Panc1 (cell line): ENCODE data around the gene SPSB3. TPM values are rescaled to one million over a fixed set of nuclear protein-coding genes. Genes with fewer than 3 reads are reported as not detected.

Experiments used
- ATAC-seq: fragments of 200-7000 bp; cut with Tn5 transposase; 2 replicates; pipeline ENCODE4 v1.9.1; 2020; ENCODE audit warnings: mild to moderate bottlenecking, moderate library complexity
- BruUV-seq: library from RNA; stranded (reverse); fragments of 400-500 nt; replicated peaks from 2 replicates; lab custom pipeline; 2021; lab: Mats Ljungman, UMichigan
- CTCF ChIA-PET: fragments of 300-600 bp; sonication (Branson Sonifier 250); formaldehyde crosslinking; loops from one replicate; lab custom pipeline; 2022; ENCODE audit warnings: antibody characterized with exemption; lab: Charles Lee
- POLR2A ChIA-PET: fragments of 300-600 bp; sonication (Branson Sonifier 250); formaldehyde crosslinking; loops from one replicate; lab custom pipeline; 2022; ENCODE audit warnings: antibody characterized with exemption; lab: Charles Lee
- DNase-seq: peaks from one replicate; pipeline ENCODE4 v3.0.0-alpha.2; 2010; ENCODE audit warnings: low read depth, low spot score
- H3K27ac ChIP-seq: 2 replicates; pipeline ENCODE4 v1.5.1; 2011; ENCODE audit warnings: mild to moderate bottlenecking, low read length, inconsistent platforms
- H3K27me3 ChIP-seq: fragments of 200-500 bp; sonication (Bioruptor generic); 2 replicates; pipeline ENCODE4 v1.6.0; 2014; ENCODE audit warnings: low read length, inconsistent platforms; ENCODE audit not compliant: control insufficient read depth, insufficient read depth
- H3K36me3 ChIP-seq: fragments of 200-500 bp; sonication (Bioruptor generic); 2 replicates; pipeline ENCODE4 v1.5.1; 2014; ENCODE audit warnings: inconsistent platforms, mild to moderate bottlenecking, low read length, moderate library complexity; ENCODE audit not compliant: control insufficient read depth, insufficient read depth
- H3K4me1 ChIP-seq: 2 replicates; pipeline ENCODE4 v1.5.1; 2011; ENCODE audit warnings: inconsistent platforms, mild to moderate bottlenecking, low read length, moderate library complexity; ENCODE audit not compliant: control insufficient read depth, insufficient read depth
- H3K4me3 ChIP-seq, 2 experiments: 2 replicates each; pipeline ENCODE4 v1.5.1; 2011 to 2012; ENCODE audit warnings: low read depth in 2 of 2, low read length in 2 of 2, mild to moderate bottlenecking in 2 of 2, inconsistent platforms in 1 of 2, moderate library complexity in 1 of 2
- H3K9me3 ChIP-seq: fragments of 200-500 bp; sonication (Bioruptor generic); 2 replicates; pipeline ENCODE4 v1.5.1; 2014; ENCODE audit warnings: low read depth, mild to moderate bottlenecking, inconsistent platforms, low read length, moderate library complexity; ENCODE audit not compliant: control insufficient read depth, insufficient read depth
- CTCF ChIP-seq: fragments of 450-650 bp; IDR thresholded peaks from 2 replicates; pipeline ENCODE4 v1.5.1; 2017; ENCODE audit warnings: mild to moderate bottlenecking
- POLR2AphosphoS5 ChIP-seq: IDR thresholded peaks from 2 replicates; pipeline ENCODE4 v1.6.1; 2012; ENCODE audit warnings: mild to moderate bottlenecking, low read depth, low read length, moderate library complexity
- REST ChIP-seq, 2 experiments: IDR thresholded peaks; 2 replicates each; pipeline ENCODE4 v1.6.1; 2011 to 2012; ENCODE audit warnings: low read depth in 2 of 2, control low read depth in 1 of 2, low read length in 1 of 2, mild to moderate bottlenecking in 1 of 2, moderate library complexity in 1 of 2; ENCODE audit not compliant: insufficient read depth in 1 of 2
- SIN3A ChIP-seq: IDR thresholded peaks from 2 replicates; pipeline ENCODE4 v1.6.1; 2012; ENCODE audit warnings: low read depth, mild to moderate bottlenecking, low read length, moderate library complexity, borderline replicate concordance; ENCODE audit not compliant: insufficient read depth
- TCF7L2 ChIP-seq: IDR thresholded peaks from 2 replicates; pipeline ENCODE4 v1.6.1; 2011; ENCODE audit warnings: mild to moderate bottlenecking, low read depth, low read length, inconsistent platforms
- in situ Hi-C: cut with HindIII; loops from 2 replicates; pipeline ENCODE4 v1.10.0; 2016; ENCODE audit warnings: low sequenced_read_pairs, low pct_unique_long_range_greater_than_20kb
- intact Hi-C: fragments of 100-400 bp; cut with micrococcal nuclease; formaldehyde crosslinking; loops from one replicate; pipeline ENCODE4 v1.10.0; 2022; ENCODE audit not compliant: unreplicated experiment
- total RNA-seq: library from RNA; stranded (reverse); gene quantifications from one replicate; pipeline ENCODE4 v1.2.1, GENCODE V29; 2021; ENCODE audit not compliant: unreplicated experiment

Gene SPSB3
- total RNA-seq, 1 experiment from 2014 or later = 23.0 TPM

DNA sequence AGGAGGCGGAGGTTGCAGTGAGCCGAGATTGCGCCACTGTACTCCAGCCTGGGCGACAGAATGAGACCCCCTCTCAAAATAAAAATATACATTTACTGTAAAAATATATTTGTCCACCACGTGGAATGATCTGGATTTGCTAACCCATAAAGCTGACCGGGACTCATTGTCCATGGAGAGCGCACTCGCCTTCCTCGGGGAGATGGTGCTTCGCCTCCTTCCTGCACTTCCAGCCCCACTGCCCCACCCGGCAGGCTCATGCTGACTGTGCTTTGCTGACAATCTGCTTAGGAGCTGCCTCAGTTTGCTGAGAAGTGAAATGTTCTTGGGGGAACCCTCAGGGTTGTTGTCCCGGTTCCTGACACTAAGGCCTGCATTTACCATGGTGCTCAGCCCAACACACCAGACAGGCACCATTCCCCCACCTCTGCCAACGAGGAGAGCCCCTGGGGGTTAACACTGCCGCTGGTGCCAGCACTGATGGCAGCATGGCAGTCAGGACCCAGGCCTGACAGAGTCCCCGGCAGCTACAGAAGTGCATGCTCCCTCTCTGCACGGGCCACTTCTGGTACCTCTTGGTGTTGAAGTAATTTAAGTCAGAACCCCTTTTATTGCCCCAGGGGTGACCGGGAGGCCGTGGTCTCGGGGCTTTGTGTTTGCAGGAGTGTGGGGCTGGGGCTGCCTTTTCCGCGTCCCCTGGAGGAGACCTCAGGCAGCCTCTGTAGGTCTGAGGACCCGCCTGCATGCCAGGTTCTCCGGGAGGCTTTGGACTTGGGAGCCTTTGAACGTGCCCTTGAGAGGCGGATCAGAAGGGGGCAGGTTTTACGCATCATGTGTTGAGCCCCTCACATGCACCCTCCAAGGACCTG is 2.8 kb upstream of the SPSB3 start:
- H3K27ac ChIP-seq = no peak overlapping the region
- H3K4me3 ChIP-seq = no peak overlapping the region
- in situ Hi-C loops = no loop called here
- DNase-seq (no peak), ATAC-seq (no peak)
- CTCF ChIA-PET = interaction anchor here (0.6 kb wide), 1 partner anchor 110 kb away, joined by 3 read pairs; no protein-coding TSS in a partner anchor
- peaks cover 3% of the 10 kb centered on the region; the same call in 1 of the 2 replicates for H3K36me3 ChIP-seq
- POLR2A ChIA-PET = no interaction called here
- H3K9me3 ChIP-seq = no peaks in the 10 kb centered on the region
- H3K27me3 ChIP-seq = no peaks in the 10 kb centered on the region
- TSS peak; percentile 33 for BruUV-seq
- H3K4me1 ChIP-seq = peaks cover 9% of the 10 kb centered on the region
- intact Hi-C loops = no loop called here
- TF ChIP-seq REST (IDR thresholded peaks at IDR 0.05; ENCODE audit: insufficient read depth in 1 of 2, low read depth in 2 of 2, low read length in 1 of 2) (no peak), CTCF (no peak), POLR2AphosphoS5 (no peak), SIN3A (no peak), TCF7L2 (no peak)

- Histone ChIP-seq H3K9me3 (no peaks in the 10 kb centered on the region), H3K27ac (peak overlapping the region; percentile 79), H3K4me3 (peak overlapping the region; percentile 72 to 98), H3K27me3 (no peaks in the 10 kb centered on the region), H3K4me1 (peaks cover 40% of the 10 kb centered on the region), H3K36me3 (peaks cover 3% of the 10 kb centered on the region; the same call in 1 of the 2 replicates)
- ChIA-PET POLR2A (no interaction called here), CTCF (no interaction called here)
- no TSS peak for BruUV-seq
- DNase-seq (no peak), ATAC-seq (peak; percentile 9)
- in situ Hi-C loops = no loop called here
- intact Hi-C loops = no loop called here
- TF ChIP-seq TCF7L2 (0 out of 2 replicates have a peak, but pooled peaks have one; percentile 38), SIN3A (0 out of 2 replicates have a peak, but pooled peaks have one; percentile 61), REST (IDR thresholded peaks at IDR 0.05; ENCODE audit: insufficient read depth in 1 of 2, low read depth in 2 of 2, low read length in 1 of 2) (no peak), POLR2AphosphoS5 (peak; percentile 18; the same call in 1 of the 2 replicates)
Observed at GRCh38 chr16:1781758-1782407, 488 bp downstream of the SPSB3 start.
